22Rv1 (cell line): ENCODE measurements around the gene CES1.
"Not testable (repeated sequence)": the region's sequence is repeated elsewhere in the genome, so short reads cannot be mapped to it uniquely, and the experiment has no call there.

Source experiments
- H3K27ac ChIP-seq: fragments of 450-650 bp; 2 replicates; pipeline ENCODE4 v1.5.1; 2017
- CTCF ChIP-seq: fragments of 450-650 bp; IDR thresholded peaks from 2 replicates; pipeline ENCODE4 v1.5.1; 2017; ENCODE audit warnings: mild to moderate bottlenecking
- ZFX ChIP-seq: fragments of 450-650 bp; IDR thresholded peaks from 2 replicates; pipeline ENCODE4 v1.6.1; 2017; ENCODE audit warnings: antibody characterized with exemption, borderline replicate concordance

CES1 gene

GRCh38 chr16:55782091-55782792 is 50.7 kb downstream of the CES1 start:
- not testable (repeated sequence) for H3K27ac ChIP-seq

- not testable (repeated sequence) for H3K27ac ChIP-seq
These were observed 51.4 kb downstream of the CES1 start for GRCh38 chr16:55781456-55781855.

GRCh38 chr16:55780095-55780407 is 52.8 kb downstream of the CES1 start:
- H3K27ac ChIP-seq = not testable (repeated sequence)

GRCh38 chr16:55779402-55780094 is 53.3 kb downstream of the CES1 start:
- no peak overlapping the region for H3K27ac ChIP-seq
- TF ChIP-seq CTCF (no peak), ZFX (no peak)

- TF ChIP-seq CTCF = no peak
- no peak for TF ChIP-seq ZFX
- H3K27ac ChIP-seq = no peak overlapping the region
These were observed 54.1 kb downstream of the CES1 start for GRCh38 chr16:55778757-55779156.

- H3K27ac ChIP-seq = no peak overlapping the region
- TF ChIP-seq ZFX (no peak), CTCF (no peak)
These were observed 57.0 kb downstream of the CES1 start for GRCh38 chr16:55775857-55776256.

GRCh38 chr16:55773859-55774549 is 58.9 kb downstream of the CES1 start:
- no peak for TF ChIP-seq CTCF
- no peak for TF ChIP-seq ZFX
- no peak overlapping the region for H3K27ac ChIP-seq

- H3K27ac ChIP-seq = no peak overlapping the region
- no peak for TF ChIP-seq CTCF
- TF ChIP-seq ZFX = no peak
These were observed 67.7 kb downstream of the CES1 start for GRCh38 chr16:55765161-55765560.
